ENCODE data around the gene CNTNAP3B.
"Not testable (repeated sequence)": the region's sequence is repeated elsewhere in the genome, so short reads cannot be mapped to it uniquely, and the experiment has no call there.

The CNTNAP3B gene

GRCh38 chr9:42129073-42129729, at the start of gene CNTNAP3B:
Gene CNTNAP3B, minus strand, starts transcription at chr9:42129426. Its CDS starts 332 bp downstream, at chr9:42129094.
- not testable (repeated sequence) for DNase-seq

GRCh38 chr9:42160299-42160698, 31.1 kb upstream of the CNTNAP3B start:
- not testable (repeated sequence) for DNase-seq

GRCh38 chr9:42127056-42127841, 2.0 kb downstream of the CNTNAP3B start:
- not testable (repeated sequence) for DNase-seq

- DNase-seq = not testable (repeated sequence)
Observed at GRCh38 chr9:42121007-42121406, 8.2 kb downstream of the CNTNAP3B start.

- DNase-seq = not testable (repeated sequence)
Observed at GRCh38 chr9:42095929-42096328, 33.3 kb downstream of the CNTNAP3B start.

GRCh38 chr9:42084559-42084952, 44.7 kb downstream of the CNTNAP3B start:
- DNase-seq = not testable (repeated sequence)

GRCh38 chr9:42083877-42084558, 45.2 kb downstream of the CNTNAP3B start:
- DNase-seq = not testable (repeated sequence)

- not testable (repeated sequence) for DNase-seq
Observed at GRCh38 chr9:42080376-42080775, 48.9 kb downstream of the CNTNAP3B start.

- DNase-seq = not testable (repeated sequence)
Observed at GRCh38 chr9:42074868-42075267, 54.4 kb downstream of the CNTNAP3B start.

- not testable (repeated sequence) for DNase-seq
Observed at GRCh38 chr9:42071026-42071425, 58.2 kb downstream of the CNTNAP3B start.

- DNase-seq = not testable (repeated sequence)
Observed at GRCh38 chr9:42070035-42070799, 59.0 kb downstream of the CNTNAP3B start.

- DNase-seq = not testable (repeated sequence)
Observed at GRCh38 chr9:42053874-42054273, 75.4 kb downstream of the CNTNAP3B start.

- not testable (repeated sequence) for DNase-seq
Observed at GRCh38 chr9:42050701-42051100, 78.5 kb downstream of the CNTNAP3B start.

- not testable (repeated sequence) for DNase-seq
Observed at GRCh38 chr9:42044422-42045010, 84.7 kb downstream of the CNTNAP3B start.

- DNase-seq = not testable (repeated sequence)
Observed at GRCh38 chr9:42033541-42033940, 95.7 kb downstream of the CNTNAP3B start.

GRCh38 chr9:42020639-42021038, 108.6 kb downstream of the CNTNAP3B start:
- DNase-seq = not testable (repeated sequence)

- DNase-seq = not testable (repeated sequence)
Observed at GRCh38 chr9:42018220-42018922, 110.9 kb downstream of the CNTNAP3B start.

- DNase-seq = not testable (repeated sequence)
Observed at GRCh38 chr9:42014317-42014716, 114.9 kb downstream of the CNTNAP3B start.

GRCh38 chr9:41991607-41992006, 137.6 kb downstream of the CNTNAP3B start:
- DNase-seq = not testable (repeated sequence)

- not testable (repeated sequence) for DNase-seq
Observed at GRCh38 chr9:41980271-41980670, 149.0 kb downstream of the CNTNAP3B start.

GRCh38 chr9:41977965-41978600, 151.1 kb downstream of the CNTNAP3B start:
- DNase-seq = not testable (repeated sequence)

All from activated CD4-positive, alpha-beta T cell treated with anti-CD3 and anti-CD28 coated beads for 1 hour (primary cell).